ENCODE data around the gene ALG12.

DNA sequence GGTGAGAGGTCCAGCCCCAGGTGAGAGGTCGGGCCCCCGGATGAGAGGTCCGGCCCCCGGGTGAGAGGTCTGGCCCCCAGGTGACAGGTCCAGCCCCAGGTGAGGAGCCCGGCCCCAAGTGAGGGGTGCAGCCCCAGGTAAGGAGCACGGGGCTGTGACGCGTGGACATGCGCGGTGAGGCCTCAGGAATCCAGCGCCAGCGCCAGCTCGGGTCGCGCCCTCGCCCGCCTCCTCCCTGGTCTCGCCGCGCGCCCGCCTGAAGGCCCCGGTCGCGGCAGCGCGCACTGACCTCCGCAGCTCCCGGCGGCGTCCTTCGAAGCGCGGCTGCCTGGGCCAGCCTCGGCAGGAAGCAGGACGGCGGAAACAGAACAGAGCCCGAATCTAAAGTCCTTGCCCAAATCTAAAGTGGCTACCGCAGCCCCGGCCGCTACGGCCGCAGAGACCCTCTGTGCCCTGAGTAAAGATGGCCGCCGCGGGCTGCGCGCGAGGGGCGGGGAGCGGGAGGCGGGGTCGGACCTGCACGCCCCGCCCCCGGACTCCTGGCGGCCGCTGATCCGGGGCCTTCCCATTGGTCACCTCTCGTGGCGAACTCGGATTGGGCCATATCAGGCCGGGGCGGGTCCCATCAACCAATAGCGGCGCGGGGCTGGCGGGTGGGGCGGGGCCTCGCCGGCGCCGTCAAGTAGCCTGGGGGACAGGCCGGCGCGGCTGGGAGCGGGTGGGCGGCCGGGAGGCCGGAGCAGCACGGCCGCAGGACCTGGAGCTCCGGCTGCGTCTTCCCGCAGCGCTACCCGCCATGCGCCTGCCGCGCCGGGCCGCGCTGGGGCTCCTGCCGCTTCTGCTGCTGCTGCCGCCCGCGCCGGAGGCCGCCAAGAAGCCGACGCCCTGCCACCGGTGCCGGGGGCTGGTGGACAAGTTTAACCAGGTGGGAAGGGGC lies at the start of gene ALG12, which contains the start of gene CRELD2:
- TF ChIP-seq EZH2 (IDR thresholded peaks at IDR 0.05; ENCODE audit: borderline replicate concordance, low read depth, low read length, poor library complexity, severe bottlenecking) (no peak), CTCF (conservative IDR thresholded peaks at IDR 0.05; ENCODE audit: low read depth, low read length) (no peak)
